Measurements from ENCODE around the gene REC114.
"Not testable (repeated sequence)": the region's sequence is repeated elsewhere in the genome, so short reads cannot be mapped to it uniquely, and the experiment has no call there.

The REC114 gene

DNA sequence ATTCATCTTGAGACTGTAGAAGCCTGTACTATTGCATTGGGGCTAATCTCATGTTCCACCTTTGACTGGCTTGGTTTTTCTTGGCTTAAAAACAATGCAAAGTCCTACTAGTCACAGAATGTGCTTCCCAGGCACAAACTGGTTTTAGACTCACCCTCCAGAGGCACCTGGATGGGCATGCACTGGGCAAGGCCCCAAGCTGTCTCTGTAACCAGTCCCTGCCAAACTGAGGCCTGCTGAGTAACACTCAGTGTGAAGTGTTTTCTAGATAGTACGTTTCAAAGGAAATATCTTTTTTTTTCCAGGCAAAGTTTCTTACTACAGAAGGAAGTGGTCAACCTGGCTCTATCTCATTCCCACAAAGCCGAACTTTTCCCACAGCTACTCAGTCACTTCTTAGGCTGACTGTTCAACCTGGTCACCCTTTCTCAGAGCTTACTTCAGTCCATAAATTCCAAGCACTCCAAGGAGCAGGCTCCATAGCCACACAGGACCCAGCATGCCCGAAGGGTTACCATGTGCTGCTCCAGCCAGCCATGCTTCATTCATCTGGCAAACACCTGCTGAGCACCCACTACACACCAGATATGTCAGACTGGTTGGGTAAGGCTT, 132.8 kb downstream of the REC114 start:
- DNase-seq (ENCODE audit: low read depth), result no peak

DNA sequence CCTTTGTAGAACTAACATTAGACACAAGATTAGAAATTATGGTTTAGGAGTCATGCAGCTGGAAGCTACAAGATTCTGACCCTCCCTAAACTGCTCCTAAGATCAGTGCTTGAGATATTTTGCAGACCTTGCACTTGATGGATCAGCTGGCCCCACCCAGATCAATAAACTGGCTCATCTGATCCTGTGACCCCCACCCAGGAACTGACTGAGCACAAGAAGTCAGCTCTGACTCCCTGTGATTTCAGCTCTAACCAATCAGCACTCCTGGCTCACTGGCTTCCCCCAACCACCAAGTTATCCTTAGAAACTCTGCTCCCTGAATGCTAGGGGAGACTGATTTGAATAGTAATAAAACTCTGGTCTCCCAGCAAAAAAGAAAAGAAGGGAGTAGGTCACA, 134.6 kb downstream of the REC114 start:
- not testable (repeated sequence) for DNase-seq (ENCODE audit: low read depth)

DNA sequence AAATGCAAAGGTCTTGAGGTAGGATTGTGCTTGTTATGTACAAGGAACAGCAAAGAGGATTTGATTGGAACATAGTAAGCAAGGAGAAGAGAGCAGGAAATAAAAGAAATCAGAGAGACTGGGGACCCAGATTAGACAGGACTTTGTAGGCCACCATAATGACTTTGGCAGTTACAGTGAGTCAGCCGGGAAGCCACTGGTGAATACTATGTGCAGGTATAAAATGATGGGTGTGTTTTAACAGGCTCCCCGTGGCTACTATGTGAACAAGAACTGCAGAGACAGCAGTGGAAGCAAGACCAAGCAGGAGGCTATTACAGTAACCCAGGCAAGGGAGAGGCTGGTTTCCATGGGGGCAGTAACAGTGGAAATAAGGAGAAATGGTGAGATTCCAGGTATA, 135.1 kb downstream of the REC114 start:
- DNase-seq (ENCODE audit: low read depth), result no peak

- DNase-seq (ENCODE audit: low read depth), result no peak
These were observed 140.0 kb downstream of the REC114 start for GRCh38 chr15:73582851-73583379.

GRCh38 chr15:73583544-73583943, 140.6 kb downstream of the REC114 start:
- no peak for DNase-seq (ENCODE audit: low read depth)

- DNase-seq (ENCODE audit: low read depth), result no peak
These were observed 141.9 kb downstream of the REC114 start for GRCh38 chr15:73584699-73585420.

GRCh38 chr15:73585871-73586654, 143.1 kb downstream of the REC114 start:
- DNase-seq (ENCODE audit: low read depth), result no peak

DNA sequence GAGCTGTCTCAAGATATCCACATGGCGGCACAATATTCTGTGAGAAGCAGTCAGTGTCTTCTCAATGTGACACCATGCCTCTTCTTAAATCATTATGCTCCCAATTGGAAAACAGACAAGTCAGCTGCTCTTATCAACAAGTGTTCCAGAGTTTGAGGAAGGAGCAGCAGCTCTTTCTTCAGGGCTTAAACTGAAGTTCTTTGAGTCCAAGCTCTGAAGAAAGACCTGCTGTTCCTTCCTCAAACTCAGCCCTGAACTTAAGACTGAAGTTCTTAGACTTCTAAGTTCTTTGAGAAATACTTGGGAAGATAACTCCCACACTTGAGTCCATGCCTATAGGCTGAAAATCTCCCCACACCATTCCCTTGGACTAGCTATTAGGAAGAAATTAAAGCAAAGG, 146.8 kb downstream of the REC114 start:
- no peak for DNase-seq (ENCODE audit: low read depth)

DNA sequence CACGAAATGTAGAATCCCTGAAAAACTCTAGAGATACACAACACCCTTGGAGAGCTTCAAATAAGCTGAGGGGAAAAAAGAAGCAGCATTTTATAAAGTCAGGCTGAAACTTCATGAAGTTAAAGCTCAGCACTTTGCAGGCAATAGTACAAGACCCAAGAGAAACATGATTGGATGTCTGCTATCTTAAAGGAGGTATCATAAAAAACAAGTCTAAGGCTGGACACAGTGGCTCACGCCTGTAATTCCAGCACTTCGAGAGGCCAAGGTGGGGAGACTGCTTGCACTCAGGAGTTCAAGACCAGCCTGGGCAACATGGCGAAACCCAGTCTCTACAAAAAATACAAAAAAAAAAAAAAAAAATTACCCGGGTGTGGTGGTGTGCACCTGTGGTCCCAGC, 147.3 kb downstream of the REC114 start:
- DNase-seq (ENCODE audit: low read depth), result no peak

DNA sequence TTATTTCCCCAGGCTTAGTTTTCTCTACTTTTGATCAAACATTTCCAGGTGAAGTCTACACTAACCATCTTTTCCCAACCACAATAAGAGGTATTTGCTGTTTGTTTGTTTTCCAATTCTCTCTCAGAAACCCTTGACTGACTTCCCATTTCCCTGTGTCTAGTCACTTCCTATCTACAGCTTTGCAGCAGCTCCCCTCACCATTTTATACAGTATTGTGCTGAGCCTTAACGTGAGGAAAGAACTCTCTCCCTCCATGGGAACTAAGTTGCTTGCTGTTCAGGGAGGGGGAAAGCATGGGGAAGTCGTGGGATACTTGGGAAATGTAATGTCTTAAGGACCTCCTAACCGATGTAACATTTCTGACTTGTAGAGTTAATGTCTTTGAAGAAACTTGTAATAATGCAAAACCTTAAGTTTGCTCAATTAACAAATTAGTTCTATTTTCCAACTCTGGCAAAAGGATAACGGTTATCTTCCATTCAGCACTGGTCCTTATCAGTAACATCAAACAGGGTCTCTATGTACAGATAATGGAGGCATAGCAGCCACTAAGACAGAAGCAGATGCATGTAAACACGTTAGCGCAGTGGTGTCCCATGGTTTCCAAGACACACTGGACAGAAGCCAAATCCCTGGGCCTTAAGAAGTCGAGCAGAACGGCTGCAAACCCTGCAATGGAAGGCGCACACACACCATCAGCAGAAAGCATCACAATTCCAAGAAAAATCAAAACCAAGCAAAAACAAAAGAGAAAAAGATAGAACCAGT, 150.5 kb downstream of the REC114 start:
- no peak for DNase-seq (ENCODE audit: low read depth)

- DNase-seq (ENCODE audit: low read depth), result no peak
These were observed 151.1 kb downstream of the REC114 start for GRCh38 chr15:73594109-73594508.

- DNase-seq (ENCODE audit: low read depth), result no peak
These were observed 153.2 kb downstream of the REC114 start for GRCh38 chr15:73596174-73596573.

DNA sequence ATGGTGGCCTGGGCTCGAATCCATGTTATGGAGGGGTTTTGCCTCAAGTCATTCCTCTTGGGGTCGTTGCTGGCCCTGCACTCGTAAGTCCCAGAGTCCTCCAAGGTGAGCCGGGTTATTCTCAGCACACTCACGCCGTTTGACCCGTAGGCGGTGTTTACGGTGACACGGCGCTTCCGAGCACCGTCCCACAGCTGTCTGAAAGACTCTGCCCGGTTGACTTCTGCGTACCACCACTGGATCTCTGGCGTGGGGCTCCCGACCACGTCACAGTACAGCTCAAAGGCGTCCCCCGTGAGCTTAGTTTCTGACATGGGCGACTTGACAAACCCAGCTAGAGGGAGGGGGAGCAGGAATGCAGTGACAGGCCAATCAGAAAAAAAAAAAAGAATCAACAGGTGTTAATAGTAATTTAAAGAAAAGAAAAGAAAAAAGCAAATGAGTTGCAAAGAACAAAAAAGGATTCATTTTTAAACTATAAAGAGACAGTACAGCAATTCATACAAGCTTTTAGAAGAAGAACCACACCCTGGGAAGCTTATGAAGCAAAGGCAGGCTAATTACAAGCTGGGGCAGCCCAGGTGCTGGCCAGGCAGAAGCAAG, 154.2 kb downstream of the REC114 start:
- no peak for DNase-seq (ENCODE audit: low read depth)

DNA sequence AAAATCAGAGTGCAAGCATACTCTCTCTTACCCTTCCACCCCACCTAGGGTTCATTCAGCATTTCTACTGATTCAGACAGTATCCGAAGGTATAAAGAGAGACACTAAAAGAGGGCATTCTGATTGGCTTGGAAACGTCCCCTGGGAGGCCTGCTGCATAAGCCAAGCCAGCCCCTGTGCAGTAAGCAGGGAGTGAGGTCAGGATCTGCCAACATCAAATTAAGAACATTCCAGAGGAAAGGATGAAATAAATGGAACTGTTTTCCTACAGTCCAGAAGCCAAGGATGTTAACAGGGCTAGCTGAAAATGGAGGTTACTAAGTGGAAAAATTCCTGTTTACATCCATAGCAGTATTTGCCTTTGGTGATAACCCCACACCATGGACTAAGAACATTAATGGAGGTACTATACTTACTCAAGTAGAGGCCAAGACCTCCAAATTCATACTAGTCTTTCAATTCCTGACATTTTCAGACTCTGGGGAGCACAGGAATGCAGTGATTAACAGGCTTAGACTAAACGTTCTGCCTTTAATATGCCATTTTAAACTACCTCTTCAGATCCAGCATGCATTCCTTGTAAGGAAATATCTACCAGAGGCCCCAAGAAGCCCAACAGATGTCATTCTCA, 155.7 kb downstream of the REC114 start:
- no peak for DNase-seq (ENCODE audit: low read depth)

- no peak for DNase-seq (ENCODE audit: low read depth)
These were observed 157.0 kb downstream of the REC114 start for GRCh38 chr15:73599934-73600333.

GRCh38 chr15:73600413-73601335, 157.7 kb downstream of the REC114 start:
- no peak for DNase-seq (ENCODE audit: low read depth)

GRCh38 chr15:73601451-73602445, 158.8 kb downstream of the REC114 start:
- no peak for DNase-seq (ENCODE audit: low read depth)

DNA sequence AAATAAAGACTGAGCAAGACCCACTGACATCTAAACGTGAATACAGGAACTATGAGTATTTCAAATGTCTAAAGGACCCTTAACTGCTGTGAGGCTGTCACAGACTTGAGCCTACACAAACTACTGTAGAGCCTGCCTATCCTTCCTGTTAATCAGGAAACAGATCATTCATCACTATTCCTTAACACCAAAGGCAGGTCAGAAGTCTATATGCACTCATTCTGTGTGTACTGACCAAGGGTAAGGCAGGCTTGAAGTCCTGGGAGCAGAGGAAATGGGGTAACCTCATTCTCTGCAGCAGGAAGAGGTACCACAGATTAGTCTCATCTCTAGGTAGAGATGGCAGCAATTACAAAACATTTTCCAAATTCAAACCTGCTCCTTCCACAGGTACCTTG, 159.5 kb downstream of the REC114 start:
- no peak for DNase-seq (ENCODE audit: low read depth)

DNA sequence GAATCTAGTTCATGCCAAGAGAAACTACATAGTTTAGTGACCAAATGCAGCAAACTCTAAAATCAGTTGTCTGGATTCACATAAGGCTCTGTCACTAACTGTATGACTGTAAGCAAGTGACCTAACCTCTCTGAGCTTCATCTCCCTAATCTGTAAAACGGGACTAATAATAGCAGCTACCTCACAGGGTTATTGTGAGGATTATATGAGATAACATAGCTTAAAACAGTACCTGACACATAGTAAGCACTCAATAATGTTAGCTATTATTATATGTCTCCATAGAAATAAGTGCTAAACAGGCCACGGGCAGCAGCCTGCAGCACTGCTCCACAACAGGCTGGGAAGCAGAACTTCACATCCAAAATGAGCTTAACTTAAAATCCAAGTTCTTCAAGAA, 160.0 kb downstream of the REC114 start:
- DNase-seq (ENCODE audit: low read depth), result no peak
